BLaER1 treated with 17β-estradiol and CSF1 and Interleukin-3, amounts not matched to agents 10 nM and 100 nM (cell line): Measurements from ENCODE around the gene ARHGEF5.
A peak's percentile ranks its signal among the peaks of the same experiment; 100 is the strongest.
"Not testable (repeated sequence)": the region's sequence is repeated elsewhere in the genome, so short reads cannot be mapped to it uniquely, and the experiment has no call there.

ENCODE experiments used
- H3K27ac ChIP-seq, 11 experiments: shearing (Covaris generic); formaldehyde crosslinking; 2 replicates each; pipeline ENCODE4 v1.8.1; 2022
- H3K27me3 ChIP-seq, 11 experiments: shearing (Covaris generic); formaldehyde crosslinking; 2 replicates each; pipeline ENCODE4 v1.8.1; 2022
- H3K36me3 ChIP-seq, 11 experiments: shearing (Covaris generic); formaldehyde crosslinking; 2 replicates each; pipeline ENCODE4 v1.8.1; 2022
- H3K4me1 ChIP-seq, 10 experiments: shearing (Covaris generic); formaldehyde crosslinking; 2 replicates each; pipeline ENCODE4 v1.8.1; 2022
- H3K4me2 ChIP-seq, 11 experiments: shearing (Covaris generic); formaldehyde crosslinking; 2 replicates each; pipeline ENCODE4 v1.8.1; 2022
- H3K4me3 ChIP-seq, 10 experiments: shearing (Covaris generic); formaldehyde crosslinking; 2 replicates each; pipeline ENCODE4 v1.8.1; 2022
- H3K9ac ChIP-seq, 11 experiments: shearing (Covaris generic); formaldehyde crosslinking; 2 replicates each; pipeline ENCODE4 v1.8.1; 2022
- H3K9me3 ChIP-seq, 11 experiments: shearing (Covaris generic); formaldehyde crosslinking; replicated peaks in 1 of 11; 2 replicates each; pipeline ENCODE4 v1.8.1; 2022
- H4K20me1 ChIP-seq, 11 experiments: shearing (Covaris generic); formaldehyde crosslinking; 2 replicates each; pipeline ENCODE4 v1.8.1; 2022

The ARHGEF5 gene

GRCh38 chr7:144355176-144355822 is at the start of gene ARHGEF5:
Gene ARHGEF5, plus strand, starts transcription at chr7:144355402. Its CDS starts 7,268 bp downstream, at chr7:144362670.
- H3K4me2 ChIP-seq, result peak within 1 kb of the TSS in 3 of 11 experiments; percentile 32 to 48 (median 40); a peak in 1 of 22 replicates
- H3K9ac ChIP-seq, result not testable (repeated sequence)
- H3K4me3 ChIP-seq, result peak within 1 kb of the TSS in 3 of 10 experiments; percentile 40 to 56 (median 47); a peak in 5 of 20 replicates

DNA sequence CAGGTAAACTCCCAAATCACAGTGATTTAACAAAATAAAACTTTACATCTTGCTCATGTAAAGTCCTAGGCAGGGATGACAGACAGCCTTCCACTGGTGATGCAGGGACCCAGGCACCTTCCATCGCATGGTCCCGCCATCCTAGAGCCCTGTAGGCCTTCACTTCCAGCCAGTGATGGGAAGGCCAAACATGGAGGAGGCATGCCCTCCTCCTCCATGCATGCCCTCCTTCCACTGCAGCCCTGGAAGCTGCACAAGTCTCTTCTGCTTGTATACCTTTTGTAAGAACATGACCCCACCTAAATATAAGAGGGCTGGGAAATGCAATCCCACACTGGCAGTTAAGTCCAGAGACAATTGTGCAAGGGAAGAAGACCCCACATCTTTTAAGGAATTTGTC is 45.5 kb upstream of the ARHGEF5 start:
- H3K4me1 ChIP-seq, H3K36me3 ChIP-seq, H3K4me2 ChIP-seq, H3K4me3 ChIP-seq, H3K9ac ChIP-seq, H3K9me3 ChIP-seq, H4K20me1 ChIP-seq, H3K27ac ChIP-seq, H3K27me3 ChIP-seq: not testable (repeated sequence)

More at GRCh38 chr7:144355176-144355822, at the start of gene ARHGEF5:
- H3K27ac ChIP-seq, H4K20me1 ChIP-seq, H3K36me3 ChIP-seq, H3K4me1 ChIP-seq, H3K27me3 ChIP-seq, H3K9me3 ChIP-seq: not testable (repeated sequence)

GRCh38 chr7:144311218-144311617 is 44.0 kb upstream of the ARHGEF5 start:
- not testable (repeated sequence) for H3K4me2 ChIP-seq, H3K9ac ChIP-seq, H3K27ac ChIP-seq, H3K27me3 ChIP-seq, H3K4me1 ChIP-seq, H4K20me1 ChIP-seq, H3K36me3 ChIP-seq, H3K4me3 ChIP-seq, H3K9me3 ChIP-seq

DNA sequence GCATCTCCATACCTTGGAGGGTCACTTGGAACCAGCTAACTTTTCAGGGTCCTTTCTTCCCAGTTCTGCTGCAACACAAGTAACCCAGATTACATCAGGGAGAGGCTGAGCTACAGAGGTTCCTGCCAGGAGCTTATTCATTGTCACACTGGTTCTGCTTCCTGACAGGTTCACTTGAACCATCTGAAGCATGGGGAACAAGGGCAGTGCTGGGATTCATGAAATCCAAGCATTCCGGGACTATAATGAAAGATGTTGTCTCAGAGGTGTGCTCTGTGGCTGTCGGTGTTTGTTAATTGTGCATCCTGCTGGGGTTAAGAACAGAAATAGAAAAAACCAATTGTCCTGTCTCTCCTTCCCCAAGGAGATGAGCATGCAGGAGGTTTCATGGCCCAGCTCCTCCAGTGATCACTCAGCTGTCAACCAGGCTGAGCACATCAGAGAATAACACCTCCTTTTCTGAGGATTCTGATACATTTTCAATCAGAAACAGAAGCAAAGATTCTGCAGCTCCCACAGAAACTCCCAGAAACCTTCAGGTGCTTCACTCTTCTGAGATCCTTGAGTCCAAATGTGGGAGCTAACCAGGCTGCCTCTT is 43.2 kb upstream of the ARHGEF5 start, which contains the start of gene OR2A1:
OR2A1 (plus strand) TSS at position 548 of the 598 bp plus-strand sequence. CDS start 5,706 bp downstream, outside the sequence.
- not testable (repeated sequence) for H3K9ac ChIP-seq, H3K27ac ChIP-seq, H3K9me3 ChIP-seq, H3K27me3 ChIP-seq, H4K20me1 ChIP-seq, H3K4me3 ChIP-seq, H3K36me3 ChIP-seq, H3K4me1 ChIP-seq, H3K4me2 ChIP-seq

GRCh38 chr7:144317537-144317936 is 37.7 kb upstream of the ARHGEF5 start:
- not testable (repeated sequence) for H4K20me1 ChIP-seq, H3K4me2 ChIP-seq, H3K9ac ChIP-seq, H3K27ac ChIP-seq, H3K9me3 ChIP-seq, H3K4me3 ChIP-seq, H3K27me3 ChIP-seq, H3K4me1 ChIP-seq, H3K36me3 ChIP-seq

DNA sequence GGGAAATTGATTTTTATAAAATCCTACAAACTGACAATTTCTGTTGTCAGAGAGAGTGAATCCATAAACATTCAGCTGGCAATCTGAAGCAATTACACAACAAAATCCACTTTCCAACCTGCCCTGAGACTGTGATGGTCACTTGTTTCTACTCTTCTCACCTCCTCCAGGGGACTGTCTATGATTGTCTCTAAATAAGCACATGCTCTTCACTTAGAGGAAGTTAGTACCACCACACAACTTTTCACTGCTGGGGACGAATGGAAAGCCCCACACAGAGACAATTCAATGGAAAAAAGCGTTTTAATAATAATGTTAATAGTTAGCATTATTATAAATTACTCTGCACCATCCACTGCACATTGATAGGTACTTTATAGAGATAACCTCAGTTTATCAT is 35.7 kb upstream of the ARHGEF5 start:
- H4K20me1 ChIP-seq, H3K27me3 ChIP-seq, H3K9ac ChIP-seq, H3K4me1 ChIP-seq, H3K27ac ChIP-seq, H3K4me3 ChIP-seq, H3K36me3 ChIP-seq, H3K9me3 ChIP-seq, H3K4me2 ChIP-seq: not testable (repeated sequence)

GRCh38 chr7:144321677-144322206 is 33.5 kb upstream of the ARHGEF5 start:
- not testable (repeated sequence) for H3K27ac ChIP-seq, H4K20me1 ChIP-seq, H3K4me2 ChIP-seq, H3K27me3 ChIP-seq, H3K36me3 ChIP-seq, H3K4me1 ChIP-seq, H3K9ac ChIP-seq, H3K4me3 ChIP-seq, H3K9me3 ChIP-seq

- H3K4me2 ChIP-seq, H3K4me3 ChIP-seq, H3K9ac ChIP-seq, H3K36me3 ChIP-seq, H3K27ac ChIP-seq, H3K27me3 ChIP-seq, H3K4me1 ChIP-seq, H3K9me3 ChIP-seq, H4K20me1 ChIP-seq: not testable (repeated sequence)
These were observed 31.8 kb upstream of the ARHGEF5 start for GRCh38 chr7:144323359-144323758.

GRCh38 chr7:144325868-144326267 is 29.3 kb upstream of the ARHGEF5 start:
- not testable (repeated sequence) for H4K20me1 ChIP-seq, H3K4me1 ChIP-seq, H3K36me3 ChIP-seq, H3K4me3 ChIP-seq, H3K4me2 ChIP-seq, H3K27me3 ChIP-seq, H3K9me3 ChIP-seq, H3K27ac ChIP-seq, H3K9ac ChIP-seq

DNA sequence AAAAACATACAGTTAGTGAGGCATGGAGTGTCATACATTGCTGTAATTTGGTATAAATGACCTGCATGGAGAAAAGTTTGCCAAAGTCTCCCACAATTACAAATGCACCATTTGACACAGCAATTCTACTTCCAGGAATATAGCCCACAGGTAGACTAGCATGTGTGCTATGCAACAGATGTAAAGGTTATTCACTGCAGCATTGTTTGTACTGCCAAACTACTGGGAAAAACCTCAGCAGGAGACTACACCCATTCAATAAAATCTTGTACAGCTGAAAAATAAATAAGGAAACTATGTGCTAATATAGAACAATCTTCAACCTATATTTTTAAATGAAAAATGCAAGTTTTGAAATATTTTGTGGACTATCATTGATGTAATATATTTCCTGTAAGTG is 25.2 kb upstream of the ARHGEF5 start:
- H3K4me2 ChIP-seq, H3K9me3 ChIP-seq, H3K27ac ChIP-seq, H3K4me1 ChIP-seq, H3K36me3 ChIP-seq, H3K27me3 ChIP-seq, H3K4me3 ChIP-seq, H4K20me1 ChIP-seq, H3K9ac ChIP-seq: not testable (repeated sequence)

DNA sequence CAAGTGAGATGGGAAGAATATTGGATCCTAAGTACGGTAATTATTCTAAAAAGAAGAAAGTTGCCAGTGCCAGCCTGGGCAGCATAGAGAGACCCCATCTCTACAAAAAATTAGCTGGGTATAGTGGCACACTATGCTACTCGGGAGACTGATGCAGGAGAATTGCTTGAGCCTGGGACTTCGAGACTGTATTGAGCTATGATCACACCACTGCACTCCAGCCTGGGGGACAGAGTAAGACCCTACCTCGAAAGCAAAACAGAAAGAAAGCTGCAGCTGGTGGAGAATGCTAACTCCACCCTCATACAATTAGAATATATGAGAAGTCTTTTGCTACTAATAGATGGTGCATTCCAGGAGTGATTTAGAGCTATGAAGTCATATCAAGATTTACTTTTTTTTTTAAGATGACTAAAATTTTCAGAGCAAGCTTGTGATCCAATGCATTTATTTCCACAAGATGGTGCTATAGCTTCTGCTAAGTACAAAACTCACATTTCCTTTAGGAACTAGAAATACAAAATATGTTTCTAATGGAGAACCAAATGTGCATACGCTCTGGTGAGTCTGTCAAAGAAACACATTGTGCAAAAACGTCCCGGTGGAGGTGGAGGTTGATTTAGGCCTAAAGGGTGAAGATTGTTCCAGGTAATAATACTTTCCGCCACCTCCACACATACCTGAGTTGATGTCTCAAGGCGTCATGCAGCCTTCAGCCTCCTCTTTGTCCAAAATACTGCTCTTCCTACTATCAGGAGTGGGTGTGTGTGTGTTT is 23.8 kb upstream of the ARHGEF5 start:
- not testable (repeated sequence) for H3K9me3 ChIP-seq, H3K9ac ChIP-seq, H3K4me1 ChIP-seq, H3K36me3 ChIP-seq, H4K20me1 ChIP-seq, H3K4me2 ChIP-seq, H3K27me3 ChIP-seq, H3K27ac ChIP-seq, H3K4me3 ChIP-seq

GRCh38 chr7:144331996-144332288 is 23.3 kb upstream of the ARHGEF5 start:
- H3K27me3 ChIP-seq, H3K9me3 ChIP-seq, H3K36me3 ChIP-seq, H3K27ac ChIP-seq, H3K4me2 ChIP-seq, H4K20me1 ChIP-seq, H3K4me3 ChIP-seq, H3K4me1 ChIP-seq, H3K9ac ChIP-seq: not testable (repeated sequence)

DNA sequence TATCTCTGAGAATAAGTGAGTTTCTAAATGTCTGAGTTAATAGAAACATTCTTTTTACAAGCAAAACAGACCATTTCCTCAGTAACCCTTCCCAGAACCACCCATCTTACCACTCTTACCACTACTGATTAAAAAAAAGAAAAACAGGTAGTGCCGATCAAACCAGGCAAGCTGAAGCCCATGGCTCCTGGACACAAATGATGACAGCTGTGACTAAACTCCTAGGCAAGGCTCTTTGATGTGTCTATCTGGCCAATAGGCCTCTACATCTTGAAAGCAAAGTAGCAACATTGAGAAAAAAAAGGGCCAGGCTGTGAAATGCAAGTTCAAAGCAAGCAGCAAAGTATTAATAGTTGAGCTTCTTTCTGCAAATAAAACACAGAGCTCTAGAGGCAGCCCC is 6.6 kb upstream of the ARHGEF5 start:
- H3K9ac ChIP-seq, H3K4me3 ChIP-seq, H4K20me1 ChIP-seq, H3K36me3 ChIP-seq, H3K4me2 ChIP-seq, H3K4me1 ChIP-seq, H3K9me3 ChIP-seq, H3K27ac ChIP-seq, H3K27me3 ChIP-seq: not testable (repeated sequence)

GRCh38 chr7:144351667-144352066 is 3.5 kb upstream of the ARHGEF5 start:
- not testable (repeated sequence) for H3K9me3 ChIP-seq, H3K4me3 ChIP-seq, H3K4me1 ChIP-seq, H3K27me3 ChIP-seq, H4K20me1 ChIP-seq, H3K9ac ChIP-seq, H3K27ac ChIP-seq, H3K4me2 ChIP-seq, H3K36me3 ChIP-seq
